ENCODE data around the gene KRTAP10-4. TPM values are rescaled to one million over a fixed set of nuclear protein-coding genes. Genes with fewer than 3 reads are reported as not detected.

KRTAP10-4 gene
- total RNA-seq, 4 donors from 2014 or later, result not detected

- no peak for DNase-seq
- Histone ChIP-seq H3K36me3 (no peaks in the 10 kb centered on the region), H3K27ac (no peak within 1 kb of the TSS), H3K4me1 (no peaks in the 10 kb centered on the region), H3K27me3 (no peaks in the 10 kb centered on the region), H3K9me3 (peaks cover 0 to 16% (median 0%) of the 10 kb centered on the region in 4 donors), H3K4me3 (no peak within 1 kb of the TSS)
- no peak for TF ChIP-seq CTCF (IDR thresholded peaks at IDR 0.05)
Observed at GRCh38 chr21:44612029-44612486, 38.5 kb downstream of the KRTAP10-4 start, which contains the start of gene KRTAP10-8. Gene KRTAP10-8, plus strand, starts transcription at chr21:44612079. Its CDS starts 22 bp downstream, at chr21:44612101.

- H3K4me3 ChIP-seq, result no peak overlapping the region
Observed at GRCh38 chr21:44612669-44613229, 39.2 kb downstream of the KRTAP10-4 start.

DNA sequence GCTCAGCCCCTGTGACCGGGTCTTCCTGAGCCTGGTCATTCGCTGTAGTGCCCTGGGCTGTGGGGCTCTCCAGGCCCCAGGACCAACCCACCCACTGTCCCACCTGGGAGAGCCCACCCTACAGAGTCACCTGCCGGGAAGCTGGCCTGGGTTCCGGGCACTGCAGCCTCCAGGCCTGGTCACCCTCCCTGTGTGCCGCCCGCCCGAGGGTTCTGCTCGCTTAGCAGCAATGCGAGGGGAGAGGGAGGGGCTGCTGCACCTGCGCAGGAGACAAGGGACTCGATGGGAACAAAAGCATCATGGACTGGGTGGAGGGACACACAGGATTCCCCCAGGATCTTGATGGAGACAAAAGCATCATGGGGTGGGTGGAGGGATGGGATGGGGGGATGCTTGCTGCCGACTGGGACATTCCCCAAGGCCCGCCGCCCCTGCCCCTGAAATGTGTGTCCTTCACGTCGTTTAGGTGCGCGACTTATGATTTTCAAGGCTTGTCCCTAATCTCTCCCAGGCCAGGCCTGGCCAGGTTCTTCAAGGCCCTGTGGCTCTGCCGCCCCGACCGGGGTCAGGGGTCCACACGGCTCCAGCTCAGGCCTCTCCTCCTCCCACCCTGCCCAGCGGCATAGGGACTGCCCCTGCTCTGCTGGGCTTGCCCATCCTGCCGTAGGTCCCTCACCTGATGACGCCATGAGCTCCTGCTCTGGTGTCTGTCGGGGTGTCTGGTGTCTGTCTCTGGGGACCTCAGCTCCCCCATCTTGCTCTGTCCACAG is 40.0 kb downstream of the KRTAP10-4 start:
- H3K9me3 ChIP-seq, result peaks cover 0 to 16% (median 0%) of the 10 kb centered on the region in 4 donors
- no peaks in the 10 kb centered on the region for H3K4me1 ChIP-seq
- peak in 1 of 3 donors; percentile 29 for DNase-seq
- TF ChIP-seq POLR2A (IDR thresholded peaks at IDR 0.05) (no peak), CTCF (IDR thresholded peaks at IDR 0.05) (no peak)
- H3K27me3 ChIP-seq, result no peaks in the 10 kb centered on the region
- no peaks in the 10 kb centered on the region for H3K36me3 ChIP-seq
- no peak overlapping the region for H3K27ac ChIP-seq
- no peak overlapping the region for H3K4me3 ChIP-seq

More at GRCh38 chr21:44612669-44613229, 39.2 kb downstream of the KRTAP10-4 start:
- H3K4me1 ChIP-seq, result no peaks in the 10 kb centered on the region
- H3K27ac ChIP-seq, result no peak overlapping the region
- DNase-seq, result no peak
- no peaks in the 10 kb centered on the region for H3K27me3 ChIP-seq
- peaks cover 0 to 16% (median 0%) of the 10 kb centered on the region in 4 donors for H3K9me3 ChIP-seq
- TF ChIP-seq CTCF (IDR thresholded peaks at IDR 0.05) (no peak), POLR2A (IDR thresholded peaks at IDR 0.05) (no peak)
- no peaks in the 10 kb centered on the region for H3K36me3 ChIP-seq

DNA sequence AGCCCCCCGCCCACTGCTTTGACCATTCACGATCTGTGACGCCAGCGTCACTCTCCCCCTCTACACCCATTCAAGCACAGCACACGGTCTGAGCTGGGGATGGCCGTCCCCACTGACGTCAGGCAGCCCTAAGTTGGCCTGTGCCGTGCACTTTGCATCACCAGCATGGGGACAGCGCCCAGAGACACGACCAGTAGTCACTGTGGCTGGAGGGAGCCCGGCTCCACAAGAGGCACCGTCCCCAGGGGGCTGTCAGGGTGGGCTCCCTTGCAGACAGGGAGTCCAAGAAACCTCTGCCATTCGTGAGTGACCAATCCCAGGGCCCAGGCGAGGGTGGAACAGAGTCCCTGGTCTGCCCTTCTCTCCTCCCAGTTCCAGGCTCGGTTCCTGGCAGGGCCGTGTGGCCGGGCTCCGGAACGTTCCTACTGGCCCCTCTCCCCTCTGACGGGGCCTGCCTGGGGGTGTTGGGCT is 40.7 kb downstream of the KRTAP10-4 start:
- H3K27ac ChIP-seq, result no peak overlapping the region
- DNase-seq, result peak in 2 of 3 donors; percentile 34 to 39
- no peak overlapping the region for H3K4me3 ChIP-seq
- no peaks in the 10 kb centered on the region for H3K27me3 ChIP-seq
- no peaks in the 10 kb centered on the region for H3K4me1 ChIP-seq
- TF ChIP-seq CTCF (IDR thresholded peaks at IDR 0.05) (no peak), POLR2A (IDR thresholded peaks at IDR 0.05) (no peak)
- no peaks in the 10 kb centered on the region for H3K36me3 ChIP-seq
- H3K9me3 ChIP-seq, result peaks cover 0 to 16% (median 0%) of the 10 kb centered on the region in 4 donors

DNA sequence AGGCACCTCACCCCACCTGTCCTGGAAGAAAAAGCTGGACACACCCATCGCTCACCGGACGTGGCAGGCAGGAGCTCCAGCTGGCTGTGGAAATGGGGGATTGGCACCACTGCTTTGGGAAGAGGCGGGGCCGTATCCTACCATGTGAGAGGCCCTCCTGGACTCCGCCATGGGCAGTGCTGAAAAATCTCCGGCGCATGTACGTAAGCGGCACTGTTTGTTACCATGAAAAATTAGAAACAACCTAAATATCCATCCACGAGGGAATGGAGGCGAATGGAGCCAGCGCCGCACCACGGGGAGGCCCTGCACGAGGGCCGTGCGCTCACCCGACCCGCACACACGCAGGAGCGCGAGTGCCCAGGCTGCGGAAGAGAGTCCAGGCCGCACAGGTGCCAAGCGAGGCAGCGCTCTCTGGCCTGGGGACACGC is 41.4 kb downstream of the KRTAP10-4 start:
- peaks cover 0 to 14% (median 0%) of the 10 kb centered on the region in 4 donors for H3K9me3 ChIP-seq
- H3K27ac ChIP-seq, result no peak overlapping the region
- no peak for DNase-seq
- no peaks in the 10 kb centered on the region for H3K36me3 ChIP-seq
- H3K4me3 ChIP-seq, result no peak overlapping the region
- no peaks in the 10 kb centered on the region for H3K4me1 ChIP-seq
- H3K27me3 ChIP-seq, result no peaks in the 10 kb centered on the region
- TF ChIP-seq POLR2A (IDR thresholded peaks at IDR 0.05), result no peak
- TF ChIP-seq CTCF (IDR thresholded peaks at IDR 0.05), result no peak
